Right hindlimb (tissue), 1 donor: ENCODE measurements around the gene TAOK1.

Experiments
- DNase-seq: peaks from one replicate; pipeline ENCODE4 v3.0.0-alpha.2; 2018

TAOK1 gene

DNA sequence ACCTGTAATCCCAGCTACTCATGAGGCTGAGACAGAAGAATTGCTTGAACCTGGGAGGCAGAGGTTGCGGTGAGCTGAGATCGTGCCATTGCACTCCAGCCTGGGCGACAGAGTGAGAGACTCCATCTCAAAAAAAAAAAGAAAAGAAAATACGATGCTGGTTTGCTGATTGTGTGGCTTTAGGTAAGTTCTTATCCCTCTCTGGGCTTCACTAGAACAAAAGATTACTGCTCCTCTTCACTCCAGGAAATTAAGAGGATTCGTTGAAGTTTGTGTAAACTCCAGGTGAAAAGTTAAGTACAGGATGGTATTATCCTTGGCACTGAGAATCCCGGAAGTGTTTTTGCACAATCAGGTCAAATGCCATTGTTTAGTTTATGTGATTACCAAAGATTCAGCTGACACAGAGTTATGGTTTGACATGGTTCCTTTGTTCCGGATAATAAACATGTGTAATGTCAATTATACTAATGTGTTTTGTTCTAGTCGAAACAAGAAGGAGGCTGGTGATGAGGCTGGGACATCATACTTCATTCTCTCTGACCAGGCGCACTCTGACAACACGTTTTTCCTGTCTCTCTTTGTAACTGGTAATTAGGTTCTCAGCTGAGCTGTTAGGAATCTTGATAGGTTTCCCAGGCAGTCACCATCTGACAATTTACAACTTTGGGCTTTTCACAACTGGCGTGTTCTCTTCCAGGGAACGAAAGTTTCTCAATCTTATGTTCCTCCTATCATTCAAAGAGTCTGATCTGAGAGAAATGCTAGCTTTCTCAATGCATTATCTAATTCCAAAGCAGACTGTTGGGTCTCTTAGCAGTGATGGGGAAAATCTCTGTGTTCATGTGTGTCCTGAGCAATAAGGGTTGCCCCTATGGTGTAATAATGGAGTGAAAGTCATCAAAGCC lies 10.8 kb upstream of the TAOK1 start:
- no peak for DNase-seq

DNA sequence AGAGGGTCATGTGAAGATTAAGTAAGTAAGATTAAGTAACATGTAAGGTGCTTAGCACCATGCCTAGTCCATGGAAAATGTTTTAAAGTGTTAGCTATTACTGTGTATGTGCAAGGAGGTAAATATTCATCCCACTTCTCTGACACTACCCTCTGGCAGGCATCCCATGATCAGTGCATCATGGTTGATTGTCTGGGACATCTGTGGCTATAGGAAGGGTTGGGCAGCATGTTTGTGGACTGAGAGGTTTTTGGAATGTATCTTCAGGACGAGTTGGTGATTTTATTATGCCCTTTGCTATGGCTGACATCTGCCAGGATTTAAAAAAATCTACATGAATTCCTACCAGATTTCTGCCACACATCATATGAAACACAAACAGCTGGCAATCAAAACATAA lies 6.5 kb upstream of the TAOK1 start:
- DNase-seq = no peak

DNA sequence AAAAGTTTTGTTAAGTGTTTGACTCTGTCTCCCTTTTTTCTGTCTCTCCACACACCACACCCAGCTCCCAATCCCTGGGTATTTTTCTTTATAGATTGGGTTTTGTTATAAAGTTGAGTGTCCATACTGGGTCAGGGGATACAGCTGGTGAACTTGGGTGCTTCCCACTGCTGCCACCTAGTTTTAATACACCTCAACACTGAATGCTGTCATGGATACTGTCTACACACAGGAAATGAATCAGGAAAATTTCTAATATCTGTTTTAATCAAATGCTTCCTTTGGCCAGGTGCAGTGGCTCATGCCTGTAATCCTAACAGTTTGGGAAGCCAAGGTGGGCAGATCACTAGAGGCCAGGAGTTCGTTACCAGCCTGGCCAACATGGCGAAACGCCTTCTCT lies 5.3 kb upstream of the TAOK1 start:
- DNase-seq = no peak

DNA sequence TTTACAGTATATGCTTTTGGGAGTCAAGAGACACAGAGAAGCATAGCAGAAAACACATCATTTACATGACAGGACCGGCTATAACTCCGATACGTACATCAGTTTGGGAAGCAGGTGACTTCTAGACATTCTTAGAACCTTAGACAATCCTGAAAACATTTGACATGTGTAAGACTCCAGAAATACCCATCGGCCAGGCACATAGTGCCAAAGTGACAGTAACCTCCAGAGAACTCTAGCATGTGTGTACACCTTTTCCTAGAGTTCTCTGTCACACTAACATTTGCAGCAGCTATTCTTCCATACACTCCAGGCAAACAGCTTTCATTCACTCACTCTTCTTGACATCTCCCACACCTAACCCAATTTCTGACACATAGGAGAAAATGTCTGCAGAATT lies 3.4 kb upstream of the TAOK1 start:
- DNase-seq = no peak

DNA sequence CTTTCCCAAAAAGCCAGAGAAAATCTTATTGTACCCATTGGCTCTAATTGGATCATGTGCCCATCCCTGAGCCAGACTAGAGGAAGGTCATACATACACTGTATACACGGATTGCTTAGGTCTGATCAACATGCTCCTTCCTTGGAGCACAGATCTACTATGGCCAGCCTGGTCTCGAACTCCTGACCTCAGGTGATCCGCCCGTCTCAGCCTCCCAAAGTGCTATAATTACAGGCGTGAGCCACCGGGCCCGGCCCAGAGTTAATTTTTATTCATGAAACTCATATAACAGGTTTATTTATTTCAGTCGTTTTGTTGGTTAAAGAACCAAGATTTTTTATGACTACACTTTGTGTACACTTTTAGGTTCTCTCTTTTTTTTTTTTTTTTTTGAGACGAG lies 1.2 kb upstream of the TAOK1 start:
- no peak for DNase-seq

DNA sequence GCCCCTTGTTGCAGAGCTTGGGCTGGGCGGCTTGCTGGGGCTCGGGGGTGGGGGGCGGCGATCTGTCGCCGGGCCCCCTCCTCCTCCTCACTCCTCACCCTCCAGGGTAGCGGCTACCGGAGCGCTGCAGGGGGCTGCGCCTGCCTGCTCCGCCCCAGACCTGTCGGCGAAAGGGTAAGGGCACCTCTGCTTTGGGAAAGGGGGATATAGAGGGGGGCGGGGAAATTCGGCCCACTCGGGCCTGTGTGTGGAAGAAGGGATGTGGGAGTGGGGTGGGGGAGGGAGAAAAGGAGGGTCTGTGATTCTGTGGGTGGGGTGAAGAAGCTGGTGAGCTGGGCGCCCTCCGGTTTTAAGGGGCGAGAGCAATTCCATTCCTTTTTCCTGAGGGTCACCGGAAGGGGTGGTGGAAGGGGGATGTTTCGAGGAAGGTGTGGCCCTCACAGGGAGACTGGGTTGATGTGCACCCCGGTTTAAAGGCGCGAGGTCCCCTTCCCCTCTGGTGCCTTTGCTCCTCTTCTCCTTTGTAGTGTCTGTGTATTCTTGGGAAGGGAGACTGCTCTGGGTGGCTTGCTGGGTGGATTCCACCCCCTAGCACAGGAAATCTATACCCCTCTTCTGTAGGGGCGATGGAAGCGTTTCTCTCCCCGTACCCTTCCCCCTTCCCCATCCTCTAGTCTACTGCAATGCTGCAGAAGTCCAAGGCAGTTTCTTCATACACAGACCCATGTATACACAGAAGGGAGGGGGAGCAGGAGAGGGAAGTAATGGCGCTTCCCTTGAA lies 878 bp downstream of the TAOK1 start:
- DNase-seq = peak; percentile 45

DNA sequence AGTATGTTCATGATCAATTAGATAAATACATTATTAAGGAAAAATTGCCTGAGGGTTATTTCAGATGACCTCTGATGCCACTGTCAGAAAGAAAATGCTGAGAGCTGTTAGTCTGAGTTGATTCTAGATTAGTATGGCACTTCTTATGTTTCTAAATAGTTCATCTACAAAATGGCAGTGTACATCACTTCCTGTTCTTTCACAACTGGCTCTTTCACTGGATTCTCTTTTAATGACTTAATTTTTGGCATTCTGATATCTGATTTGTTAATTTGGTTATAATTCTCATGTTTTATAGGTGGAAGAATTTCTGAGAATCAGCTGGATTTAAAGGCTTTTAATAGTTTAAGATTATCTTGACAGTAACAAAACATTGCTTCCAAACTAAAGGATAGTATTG lies 3.3 kb downstream of the TAOK1 start:
- no peak for DNase-seq

DNA sequence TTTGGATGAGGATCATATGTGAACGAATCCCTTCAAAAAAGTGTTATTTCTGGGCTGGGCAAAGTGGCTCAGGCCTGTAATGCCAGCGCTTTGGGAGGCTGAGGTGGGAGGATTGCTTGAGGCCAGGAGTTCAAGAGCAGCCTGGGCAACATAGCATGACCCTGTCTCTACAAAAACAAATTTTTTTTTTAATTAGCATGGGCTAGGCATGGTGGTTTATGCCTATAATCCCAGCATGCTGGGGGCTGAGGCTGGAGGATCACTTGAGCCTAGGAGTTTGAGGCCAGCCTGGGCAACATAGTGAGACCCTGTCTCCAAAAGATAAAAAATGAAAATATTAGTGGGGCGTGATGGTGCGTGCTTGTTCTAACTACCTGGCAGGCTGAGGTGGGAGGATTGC lies 4.6 kb downstream of the TAOK1 start:
- no peak for DNase-seq

DNA sequence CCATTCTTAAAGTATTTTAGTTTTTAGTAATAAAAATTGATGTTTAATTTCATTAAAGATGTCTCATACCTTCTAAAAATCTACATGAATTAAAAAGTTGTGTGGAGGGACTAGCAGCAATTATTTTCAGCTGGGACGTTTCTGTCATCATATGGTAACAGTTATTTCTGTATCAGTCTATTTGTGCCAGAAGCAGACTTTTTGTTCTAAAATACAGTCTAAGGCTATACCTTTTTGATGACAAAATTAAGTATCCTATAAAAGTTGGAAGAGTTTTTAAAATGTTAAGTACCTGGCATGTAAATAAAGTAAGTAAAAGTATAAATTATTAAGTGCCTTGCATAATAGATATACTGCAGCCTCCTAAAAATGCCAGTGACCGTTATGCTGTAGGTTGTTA lies 5.9 kb downstream of the TAOK1 start:
- DNase-seq = no peak

DNA sequence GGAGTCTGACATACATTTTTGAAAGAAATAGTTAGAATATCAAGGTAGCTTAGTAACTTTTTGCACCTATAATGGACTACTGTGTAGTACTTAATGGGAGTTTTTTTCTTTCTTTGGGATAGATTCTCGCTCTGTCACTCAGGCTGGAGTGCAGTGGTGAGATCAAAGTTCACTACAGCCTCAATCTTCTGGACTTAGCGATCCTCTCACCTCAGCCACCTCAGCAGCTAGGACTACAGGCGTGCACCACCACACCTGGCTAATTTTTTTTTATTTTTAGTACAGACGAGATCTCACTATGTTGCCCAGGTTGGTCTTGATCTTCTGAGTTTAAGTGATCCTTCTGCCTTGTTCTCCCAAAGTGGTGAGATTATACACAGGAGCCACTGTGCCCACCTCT lies 9.5 kb downstream of the TAOK1 start:
- DNase-seq = no peak

DNA sequence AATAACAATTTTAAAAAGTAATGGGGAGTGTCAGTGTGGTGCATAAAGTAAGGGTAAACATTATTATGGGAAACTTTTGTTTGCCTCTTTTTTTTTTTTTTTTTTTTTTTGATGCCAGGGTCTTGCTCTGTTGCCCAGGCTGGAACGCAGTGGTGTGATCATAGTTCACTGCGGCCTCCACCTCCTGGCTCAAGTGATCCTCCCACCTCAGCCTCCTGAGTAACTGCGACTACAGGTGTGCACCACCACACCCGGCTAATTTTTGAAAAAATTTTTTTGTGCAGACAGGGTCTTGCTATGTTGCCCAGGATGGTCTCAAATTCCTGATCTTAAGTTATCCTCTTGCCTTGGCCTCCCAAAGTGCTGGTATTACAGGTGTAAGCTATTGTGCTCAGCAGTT lies 10.7 kb downstream of the TAOK1 start:
- no peak for DNase-seq

DNA sequence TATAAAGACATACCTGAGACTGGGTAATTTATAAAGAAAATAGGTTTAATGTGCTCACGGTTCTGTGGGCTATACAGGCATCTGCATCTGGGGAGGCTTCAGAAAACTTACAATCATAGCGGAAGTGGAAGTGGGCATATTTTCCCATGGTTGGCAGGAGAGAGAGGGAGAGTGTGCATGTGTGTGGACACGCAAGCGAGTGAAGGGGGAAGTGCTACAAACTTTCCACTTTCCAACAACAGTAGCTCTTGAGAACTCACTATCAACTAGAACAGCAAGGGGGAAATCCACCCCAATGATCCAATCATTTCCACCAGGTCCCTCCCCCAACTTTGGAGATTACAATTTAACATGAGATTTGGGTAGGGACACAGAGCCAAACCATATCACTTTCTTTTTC lies 11.1 kb downstream of the TAOK1 start:
- DNase-seq = no peak

DNA sequence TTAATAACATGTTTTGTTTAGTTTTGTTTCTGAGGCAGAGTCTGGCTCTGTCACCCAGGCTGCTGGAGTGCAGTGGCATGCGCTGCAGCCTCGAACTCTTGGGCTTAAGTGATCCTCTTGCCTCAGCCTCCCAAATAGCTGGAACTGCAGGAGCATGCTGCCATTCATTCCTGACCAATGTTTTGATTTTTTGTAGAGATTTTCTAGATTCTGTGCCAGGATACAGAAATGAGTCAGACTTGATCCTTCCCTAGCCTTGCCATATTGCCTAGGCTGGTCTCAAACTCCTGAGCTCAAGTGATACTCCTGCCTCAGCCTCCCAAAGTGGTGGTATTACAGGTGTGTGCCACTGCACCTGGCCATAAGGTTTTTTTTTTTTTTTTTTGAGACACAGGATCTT lies 17.7 kb downstream of the TAOK1 start:
- DNase-seq = no peak

DNA sequence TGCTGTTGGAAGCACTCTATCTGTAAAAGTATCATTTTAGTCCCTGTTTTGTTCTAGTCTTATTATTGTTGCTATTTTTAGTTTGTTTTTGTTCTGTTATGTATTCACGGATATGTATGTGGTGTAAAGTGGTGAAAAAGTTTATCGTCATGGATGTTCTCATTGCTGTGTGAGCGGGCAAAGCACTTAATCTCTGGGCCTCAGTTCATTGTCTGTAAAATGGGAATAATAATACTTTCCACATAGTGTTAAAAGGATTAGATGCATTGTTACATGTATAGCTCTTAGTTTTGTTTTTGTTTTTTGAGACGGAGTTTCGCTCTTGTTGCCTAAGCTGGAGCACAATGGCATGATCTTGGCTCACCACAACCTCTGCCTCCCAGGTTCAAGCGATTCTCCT lies 19.8 kb downstream of the TAOK1 start:
- DNase-seq = no peak

DNA sequence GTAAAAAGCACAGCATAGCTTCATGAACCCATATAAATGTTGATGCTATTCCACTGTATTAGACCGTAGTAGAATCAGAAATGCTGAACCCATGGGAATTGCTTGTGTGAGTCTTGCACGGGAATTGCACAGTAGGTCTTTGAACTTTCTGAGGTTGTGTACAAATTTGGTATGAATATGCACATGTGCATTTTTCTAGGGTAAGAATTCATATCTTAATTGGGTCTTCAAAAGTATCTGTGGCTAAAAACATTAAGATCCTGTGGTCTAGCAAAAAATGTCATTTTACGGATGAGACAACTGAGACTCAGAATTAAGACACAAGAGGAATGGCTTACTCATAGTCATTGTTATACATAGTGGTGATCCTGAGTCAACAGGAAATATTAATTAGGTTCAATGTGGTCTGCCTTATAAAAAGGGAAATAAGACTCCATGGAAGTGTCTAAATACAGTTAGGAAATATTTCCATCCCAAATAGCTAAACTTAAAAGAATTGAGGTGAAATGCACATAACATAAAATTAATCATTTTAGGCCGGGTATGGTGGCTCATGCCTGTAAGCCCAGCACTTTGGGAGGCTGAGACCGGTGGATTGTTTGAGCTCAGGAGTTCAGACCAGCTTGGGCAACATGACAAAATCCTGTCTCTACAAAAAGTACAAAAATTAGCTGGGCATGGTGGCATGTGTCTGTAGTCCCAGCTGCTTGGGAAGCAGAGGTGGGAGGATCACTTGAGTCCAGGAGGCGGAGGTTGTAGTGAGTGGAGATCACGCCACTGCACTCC lies 22.8 kb downstream of the TAOK1 start:
- no peak for DNase-seq

DNA sequence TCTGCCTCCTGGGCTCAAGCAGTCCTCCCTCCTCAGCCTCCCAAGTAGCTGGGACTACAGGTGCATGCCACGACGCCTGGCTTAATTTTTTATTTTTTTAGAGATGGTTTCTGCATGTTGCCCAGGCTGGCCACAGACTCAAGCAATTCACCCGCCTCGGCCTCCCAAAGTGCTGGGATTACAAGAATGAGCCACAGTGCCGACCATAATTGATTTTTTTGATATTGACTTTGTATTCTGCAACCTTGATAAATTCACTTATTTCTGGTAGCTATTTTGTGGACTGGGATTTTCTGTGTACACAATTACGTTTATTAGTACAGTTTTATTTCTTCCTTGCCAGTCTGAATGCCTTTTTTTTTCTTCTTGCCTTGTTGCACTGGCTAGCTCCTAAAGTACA lies 30.0 kb downstream of the TAOK1 start:
- no peak for DNase-seq

DNA sequence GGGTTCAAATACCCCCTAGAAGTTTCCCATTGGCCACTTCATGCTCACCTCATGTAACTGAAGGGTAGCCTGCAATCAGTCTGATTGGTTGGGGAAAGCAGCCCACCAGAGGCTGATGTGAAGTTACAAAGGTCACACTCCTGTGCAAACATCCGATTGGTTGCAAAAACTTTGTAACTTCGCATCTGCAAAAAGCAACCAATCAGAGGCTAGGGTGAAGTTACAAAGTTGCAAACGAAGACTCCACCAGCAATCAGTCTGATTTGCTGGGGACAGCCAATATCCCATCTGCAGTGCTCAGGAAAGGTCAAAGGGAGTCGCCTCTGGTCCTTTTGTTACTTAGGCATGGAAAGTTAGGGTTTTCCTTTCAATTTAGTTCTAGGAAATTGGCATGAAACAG lies 40.1 kb downstream of the TAOK1 start:
- no peak for DNase-seq

DNA sequence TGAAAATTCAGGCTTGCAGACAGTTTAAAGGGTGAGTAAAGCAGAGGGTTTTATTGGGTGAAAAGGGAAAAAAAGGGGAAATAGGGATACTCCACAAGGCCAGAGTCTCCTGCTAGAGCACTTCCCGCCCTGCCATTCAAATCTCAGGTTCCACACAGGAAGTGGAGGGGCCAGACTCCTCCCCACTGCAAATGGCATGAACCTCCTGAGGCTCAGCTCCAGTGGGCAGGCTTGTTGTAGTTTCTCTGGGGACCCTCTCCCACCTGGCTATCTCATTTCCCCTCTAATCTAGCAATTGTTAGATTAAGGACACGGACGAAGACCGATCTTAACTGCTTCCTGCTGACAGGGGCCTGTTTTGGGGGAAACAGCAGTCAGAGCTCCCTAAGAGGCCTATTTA lies 43.4 kb downstream of the TAOK1 start:
- DNase-seq = no peak

DNA sequence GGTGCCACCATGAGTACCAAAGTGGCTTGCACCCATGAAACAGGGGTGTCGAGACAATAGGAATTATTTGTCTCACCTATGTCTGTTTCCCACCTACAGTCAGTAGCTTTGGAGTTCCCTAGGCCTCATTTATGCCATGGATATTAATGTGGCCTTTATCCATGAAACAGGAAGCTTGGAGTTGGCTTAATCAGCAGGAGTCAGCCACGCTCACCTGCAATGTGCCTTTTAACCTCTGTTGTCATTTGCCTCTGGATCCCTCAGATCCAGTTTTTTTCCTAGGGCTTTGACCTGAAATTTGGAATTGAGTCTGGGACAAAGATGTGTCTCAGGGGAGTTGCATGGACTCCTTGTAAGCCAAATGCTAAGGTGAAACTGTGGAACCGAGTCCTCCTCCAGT lies 44.4 kb downstream of the TAOK1 start:
- no peak for DNase-seq

DNA sequence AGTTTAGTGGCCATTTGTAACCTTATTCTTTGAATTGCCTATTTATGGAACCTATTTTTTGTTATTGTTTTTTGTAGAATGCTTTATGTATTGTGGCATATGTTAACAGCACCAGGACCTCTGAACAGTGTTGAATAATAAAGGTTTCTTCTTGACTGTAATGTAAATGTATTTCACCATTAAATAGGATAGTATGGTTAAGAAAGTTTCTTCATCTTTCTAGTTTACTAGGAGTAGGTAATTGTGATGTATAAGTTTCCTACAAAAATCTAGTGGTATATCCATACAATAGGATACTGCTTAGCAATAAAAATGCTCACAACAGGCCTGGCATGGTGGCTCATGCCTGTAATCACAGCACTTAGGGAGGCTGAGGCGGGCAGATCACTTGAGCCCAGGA lies 52.3 kb downstream of the TAOK1 start:
- no peak for DNase-seq

DNA sequence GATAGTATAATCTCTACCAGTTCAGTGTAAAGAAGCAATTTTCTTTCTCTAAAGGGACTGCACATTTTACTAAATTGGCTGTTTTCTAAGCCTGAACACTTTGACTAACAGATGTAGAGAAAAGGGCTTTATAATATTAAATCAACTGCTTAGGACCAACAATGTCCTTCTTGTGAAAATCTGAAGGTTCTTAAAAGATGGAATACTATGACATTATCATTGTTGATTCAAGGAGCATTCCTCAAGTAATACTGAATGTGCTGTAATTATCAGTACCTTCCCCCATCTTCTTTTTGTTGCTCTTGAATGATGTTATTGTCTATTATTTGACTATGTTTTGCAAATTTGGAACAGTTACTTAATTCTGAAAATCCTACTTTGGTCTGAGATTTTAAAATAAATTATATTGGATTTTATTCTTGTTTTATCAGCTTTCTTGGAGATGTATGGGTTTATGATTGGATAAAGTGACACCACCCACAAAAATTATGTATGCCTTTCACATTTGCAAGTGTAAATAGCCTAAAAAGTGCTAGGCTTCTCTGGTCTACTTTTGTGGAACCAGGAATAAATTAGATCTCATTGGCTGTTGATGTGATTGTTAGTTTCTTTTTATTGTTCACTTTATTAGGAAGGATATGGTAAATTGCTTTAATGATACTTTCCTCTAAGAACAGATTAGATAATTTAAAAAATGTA lies 53.0 kb downstream of the TAOK1 start:
- no peak for DNase-seq

DNA sequence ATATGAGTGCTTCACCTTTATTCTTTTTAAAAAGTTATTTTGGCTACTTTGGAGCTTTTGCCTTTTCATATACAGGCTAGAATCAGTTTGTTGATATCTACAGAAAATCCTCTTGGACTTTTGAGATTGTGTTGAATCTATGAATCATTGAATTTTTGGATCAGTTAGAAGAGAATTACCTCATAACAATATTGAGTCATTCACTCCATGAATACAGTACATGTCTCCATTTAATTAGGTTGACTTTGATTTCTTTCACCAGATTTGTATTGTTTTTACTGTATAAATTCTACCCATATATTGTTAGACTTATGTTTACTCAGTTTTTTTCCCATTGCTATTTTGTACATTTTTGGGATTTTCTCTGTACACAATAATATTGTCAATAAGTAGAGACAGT lies 54.4 kb downstream of the TAOK1 start:
- DNase-seq = no peak

DNA sequence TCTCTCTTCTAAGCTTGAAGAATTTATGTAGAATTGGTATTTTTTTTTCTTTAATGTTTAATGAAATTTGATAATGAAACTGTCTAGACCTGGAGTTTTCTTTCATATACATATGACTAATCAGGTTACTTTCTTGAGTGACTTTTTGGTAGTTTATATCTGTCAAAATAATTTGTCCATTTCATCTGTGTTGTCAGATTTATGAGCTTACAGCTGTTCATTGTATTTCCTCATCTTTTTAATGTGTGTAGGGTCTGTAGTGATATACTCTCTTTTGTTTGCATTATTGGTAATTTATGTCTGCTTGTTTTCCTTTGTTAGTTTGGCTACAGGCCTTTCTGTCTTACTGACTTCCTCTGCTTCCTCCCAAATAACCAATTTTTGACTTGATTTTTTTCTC lies 55.7 kb downstream of the TAOK1 start:
- no peak for DNase-seq
